Stimulated activated CD8-positive, alpha-beta memory T cell treated with anti-CD3 and anti-CD28 coated beads, Interleukin-7, amount 100 ng/mL, for 1 hour (primary cell): ENCODE results near the gene LEF1.
"Not testable (repeated sequence)": the region's sequence is repeated elsewhere in the genome, so short reads cannot be mapped to it uniquely, and the experiment has no call there.

Source experiments
- DNase-seq, 2 donors: peaks; one replicate each; pipeline ENCODE4 v3.0.0-alpha.2; 2020; ENCODE audit warnings: low read depth in 2 of 2

Gene LEF1

GRCh38 chr4:108060686-108061321, 107.9 kb downstream of the LEF1 start:
- no peak for DNase-seq

GRCh38 chr4:108060164-108060563, 108.6 kb downstream of the LEF1 start:
- no peak for DNase-seq

- no peak for DNase-seq
Observed at GRCh38 chr4:108058685-108059440, 109.9 kb downstream of the LEF1 start.

- DNase-seq, result no peak
Observed at GRCh38 chr4:108056418-108056817, 112.3 kb downstream of the LEF1 start.

GRCh38 chr4:108055787-108056186, 112.9 kb downstream of the LEF1 start:
- DNase-seq, result no peak

- DNase-seq, result no peak
Observed at GRCh38 chr4:108054025-108054638, 114.6 kb downstream of the LEF1 start.

- DNase-seq, result no peak
Observed at GRCh38 chr4:108053251-108053711, 115.5 kb downstream of the LEF1 start.

GRCh38 chr4:108052558-108053120, 116.1 kb downstream of the LEF1 start:
- no peak for DNase-seq

GRCh38 chr4:108051343-108051742, 117.4 kb downstream of the LEF1 start:
- no peak for DNase-seq

- DNase-seq, result not testable (repeated sequence)
Observed at GRCh38 chr4:108050166-108051111, 118.3 kb downstream of the LEF1 start.

GRCh38 chr4:108049406-108049805, 119.3 kb downstream of the LEF1 start:
- no peak for DNase-seq

GRCh38 chr4:108048997-108049396, 119.7 kb downstream of the LEF1 start:
- DNase-seq, result no peak

- DNase-seq, result no peak
Observed at GRCh38 chr4:108048157-108048556, 120.6 kb downstream of the LEF1 start.

- DNase-seq, result no peak
Observed at GRCh38 chr4:108047199-108047598, 121.5 kb downstream of the LEF1 start.

GRCh38 chr4:108045687-108046024, 123.1 kb downstream of the LEF1 start:
- no peak for DNase-seq

- DNase-seq, result no peak
Observed at GRCh38 chr4:108044951-108045686, 123.6 kb downstream of the LEF1 start.

- no peak for DNase-seq
Observed at GRCh38 chr4:108043526-108043925, 125.2 kb downstream of the LEF1 start.

GRCh38 chr4:108042927-108043326, 125.8 kb downstream of the LEF1 start:
- no peak for DNase-seq

- DNase-seq, result no peak
Observed at GRCh38 chr4:108037884-108038283, 130.8 kb downstream of the LEF1 start.

- DNase-seq, result no peak
Observed at GRCh38 chr4:108036213-108036612, 132.5 kb downstream of the LEF1 start.

GRCh38 chr4:108035691-108036090, 133.0 kb downstream of the LEF1 start:
- no peak for DNase-seq
